CD14-positive monocyte (primary cell): Measurements from ENCODE around the gene AOPEP. TPM values are rescaled to one million over a fixed set of nuclear protein-coding genes. Genes with fewer than 3 reads are reported as not detected.

ENCODE experiments used
- DNase-seq, 3 donors: peaks; one replicate each; pipeline ENCODE4 v3.0.0-alpha.2; 2011 to 2022
- H2AFZ ChIP-seq: 2 replicates; pipeline ENCODE4 v1.6.0; 2012; ENCODE audit warnings: mild to moderate bottlenecking, low read depth, low read length, inconsistent platforms; ENCODE audit not compliant: insufficient read depth, poor library complexity, severe bottlenecking
- H3K27ac ChIP-seq, 2 donors: 1 replicate in 1 of 2; 2 replicates in 1 of 2; pipeline ENCODE4 v1.5.1; 2012 to 2013; ENCODE audit warnings: low read length in 2 of 2, control low read depth in 1 of 2, inconsistent platforms in 1 of 2, low read depth in 1 of 2, mild to moderate bottlenecking in 1 of 2
- H3K27me3 ChIP-seq, 2 donors: one replicate each; pipeline versions ENCODE4 v1.6.0 to v1.6.1; 2011 to 2013; ENCODE audit warnings: low read length in 2 of 2; ENCODE audit not compliant: control insufficient read depth in 2 of 2, insufficient read depth in 2 of 2
- H3K36me3 ChIP-seq, 2 donors: replicated peaks in 1 of 2; 1 replicate in 1 of 2; 2 replicates in 1 of 2; pipeline versions ENCODE4 v1.5.1 to v1.6.1; 2012 to 2013; ENCODE audit warnings: low read length in 2 of 2, control low read depth in 1 of 2, inconsistent platforms in 1 of 2, mild to moderate bottlenecking in 1 of 2; ENCODE audit not compliant: insufficient read depth in 2 of 2, control insufficient read depth in 1 of 2
- H3K4me1 ChIP-seq, 2 donors: 1 replicate in 1 of 2; 2 replicates in 1 of 2; pipeline versions ENCODE4 v1.5.1 to v1.6.1; 2012 to 2013; ENCODE audit warnings: low read length in 2 of 2, control low read depth in 1 of 2, inconsistent platforms in 1 of 2, mild to moderate bottlenecking in 1 of 2, moderate library complexity in 1 of 2; ENCODE audit not compliant: insufficient read depth in 2 of 2, control insufficient read depth in 1 of 2
- H3K4me2 ChIP-seq: replicated peaks from 2 replicates; pipeline ENCODE3; 2012; ENCODE audit warnings: low read length, moderate library complexity, mild to moderate bottlenecking; ENCODE audit not compliant: poor library complexity, severe bottlenecking; ENCODE audit errors: extremely low read depth
- H3K4me3 ChIP-seq, 3 experiments: fragments of 200-600 bp in 1 of 3; sonication (generic) in 1 of 3; replicated peaks in 1 of 3; 1 replicate in 2 of 3; 2 replicates in 1 of 3; pipeline ENCODE4 v1.5.1; 2011 to 2013; ENCODE audit warnings: low read length in 3 of 3, mild to moderate bottlenecking in 3 of 3, control low read depth in 2 of 3, low read depth in 2 of 3, inconsistent platforms in 1 of 3, moderate library complexity in 1 of 3
- H3K79me2 ChIP-seq: 2 replicates; pipeline ENCODE4 v1.6.0; 2012; ENCODE audit warnings: mild to moderate bottlenecking, control low read depth, inconsistent platforms, low read length, moderate library complexity; ENCODE audit not compliant: insufficient read depth
- H3K9ac ChIP-seq: 2 replicates; pipeline ENCODE4 v1.6.0; 2017; ENCODE audit warnings: low read length, mild to moderate bottlenecking; ENCODE audit not compliant: insufficient read depth, poor library complexity, severe bottlenecking
- H3K9me3 ChIP-seq, 2 donors: replicated peaks in 1 of 2; 1 replicate in 1 of 2; 2 replicates in 1 of 2; pipeline versions ENCODE4 v1.5.1 to v1.6.1; 2012 to 2013; ENCODE audit warnings: low read length in 2 of 2, control low read depth in 1 of 2; ENCODE audit not compliant: control insufficient read depth in 1 of 2, insufficient read depth in 1 of 2
- H4K20me1 ChIP-seq: 2 replicates; pipeline ENCODE4 v1.6.0; 2012; ENCODE audit warnings: mild to moderate bottlenecking, low read length, control low read depth, moderate library complexity; ENCODE audit not compliant: insufficient read depth
- H3K27ac Mint-ChIP-seq, 7 donors: one replicate each; pipeline ENCODE4 v1.8.0; 2020; ENCODE audit warnings: mild to moderate bottlenecking in 7 of 7, mixed read lengths in 7 of 7, moderate library complexity in 6 of 7, inconsistent platforms in 2 of 7
- H3K27me3 Mint-ChIP-seq, 3 donors: one replicate each; pipeline ENCODE4 v1.8.0; 2021 to 2022; ENCODE audit warnings: low read depth in 3 of 3, mild to moderate bottlenecking in 3 of 3, mixed read lengths in 3 of 3, moderate library complexity in 3 of 3, inconsistent platforms in 1 of 3
- H3K36me3 Mint-ChIP-seq, 2 donors: one replicate each; pipeline ENCODE4 v1.8.0; 2020; ENCODE audit warnings: mixed read lengths in 2 of 2, inconsistent platforms in 1 of 2, mild to moderate bottlenecking in 1 of 2
- H3K4me1 Mint-ChIP-seq: one replicate; pipeline ENCODE4 v1.8.0; 2020; ENCODE audit warnings: mild to moderate bottlenecking, mixed read lengths
- H3K4me3 Mint-ChIP-seq, 2 donors: one replicate each; pipeline ENCODE4 v1.8.0; 2020; ENCODE audit warnings: mild to moderate bottlenecking in 2 of 2, mixed read lengths in 2 of 2, moderate library complexity in 1 of 2
- H3K9me3 Mint-ChIP-seq, 7 donors: one replicate each; pipeline ENCODE4 v1.8.0; 2020 to 2022; ENCODE audit warnings: mixed read lengths in 7 of 7, mild to moderate bottlenecking in 6 of 7, moderate library complexity in 6 of 7, inconsistent platforms in 2 of 7
- CTCF ChIP-seq: fragments of 200-600 bp; IDR thresholded peaks from one replicate; pipeline ENCODE4 v1.8.0; 2022; ENCODE audit warnings: antibody characterized with exemption, mild to moderate bottlenecking
- WGBS: methylation state at CpG from one replicate; pipeline ENCODE4 v1.1.5; 2013; ENCODE audit warnings: missing lambda C conversion rate; ENCODE audit not compliant: insufficient coverage; 5-methylcytosine and 5-hydroxymethylcytosine counted together
- intact Hi-C, 2 donors: fragments of 100-400 bp; cut with micrococcal nuclease; formaldehyde crosslinking; loops; one replicate each; pipeline versions ENCODE4 v1.15.0 to v1.15.1; 2023
- polyA plus RNA-seq, 3 donors: library from polyadenylated mRNA; depleted of rRNA in 1 of 3; unstranded in 2 of 3; stranded (reverse) in 1 of 3; fragments of 300-500 nt in 2 of 3; fragments of >200 nt in 1 of 3; fragmentation: Illumina TruSeq in 2 of 3; gene quantifications; 1 replicate in 2 of 3; 2 replicates in 1 of 3; pipeline ENCODE4 v1.2.3, GENCODE V29; 2012 to 2021

Gene AOPEP
- polyA plus RNA-seq, 3 donors, result 3.0 to 4.1 (median 3.1) TPM

- Mint-ChIP-seq H3K27ac (no peak overlapping the region), H3K27me3 (peaks cover 0 to 2% (median 0%) of the 10 kb centered on the region in 3 donors), H3K36me3 (peaks cover 9 to 13% of the 10 kb centered on the region in 2 donors), H3K4me3 (no peak overlapping the region), H3K4me1 (no peaks in the 10 kb centered on the region), H3K9me3 (peaks cover 0 to 2% (median 0%) of the 10 kb centered on the region in 7 donors)
- intact Hi-C loops, result no loop called here
- H3K27me3 ChIP-seq, result no peaks in the 10 kb centered on the region
- no peaks in the 10 kb centered on the region for H3K36me3 ChIP-seq
- no peak for TF ChIP-seq CTCF
- no peaks in the 10 kb centered on the region for H3K9me3 ChIP-seq
- no peaks in the 10 kb centered on the region for H3K79me2 ChIP-seq
- no CpG with 5 or more reads among the region's 4 CpGs for WGBS
- no peaks in the 10 kb centered on the region for H4K20me1 ChIP-seq
- no peak overlapping the region for H2AFZ ChIP-seq
- H3K4me3 ChIP-seq, result no peak overlapping the region
- no peaks in the 10 kb centered on the region for H3K4me1 ChIP-seq
- no peak for DNase-seq
- no peak overlapping the region for H3K9ac ChIP-seq
- H3K4me2 ChIP-seq, result no peak overlapping the region
- H3K27ac ChIP-seq, result no peak overlapping the region
Observed at GRCh38 chr9:94772639-94773303, 46.3 kb downstream of the AOPEP start.

GRCh38 chr9:94773655-94774054 is 47.2 kb downstream of the AOPEP start:
- TF ChIP-seq CTCF, result no peak
- Histone ChIP-seq H3K4me2 (no peak overlapping the region), H3K27me3 (no peaks in the 10 kb centered on the region), H3K4me3 (no peak overlapping the region), H3K79me2 (no peaks in the 10 kb centered on the region), H3K27ac (no peak overlapping the region), H2AFZ (no peak overlapping the region), H3K36me3 (no peaks in the 10 kb centered on the region), H3K9ac (no peak overlapping the region), H4K20me1 (no peaks in the 10 kb centered on the region), H3K4me1 (no peaks in the 10 kb centered on the region), H3K9me3 (no peaks in the 10 kb centered on the region)
- intact Hi-C loops, result no loop called here
- 100% methylated on average over 4 of the region's 5 CpGs for WGBS
- DNase-seq, result no peak
- Mint-ChIP-seq H3K4me3 (no peak overlapping the region), H3K36me3 (peaks cover 9 to 11% of the 10 kb centered on the region in 2 donors), H3K27ac (peak overlapping the region in 1 of 7 donors; percentile 38), H3K27me3 (peaks cover 0 to 2% (median 0%) of the 10 kb centered on the region in 3 donors), H3K4me1 (no peaks in the 10 kb centered on the region), H3K9me3 (peaks cover 0 to 2% (median 0%) of the 10 kb centered on the region in 7 donors)
